Stomach (tissue), 9 donors: ENCODE measurements around the gene MSL2. TPM values are rescaled to one million over a fixed set of nuclear protein-coding genes. Genes with fewer than 3 reads are reported as not detected.
"Not testable (repeated sequence)": the region's sequence is repeated elsewhere in the genome, so short reads cannot be mapped to it uniquely, and the experiment has no call there.

ENCODE experiments used
- DNase-seq, 2 donors: peaks; one replicate each; pipeline versions ENCODE4 v3.0.0 to v3.0.0-alpha.2; 2013 to 2019
- H3K27ac ChIP-seq, 5 donors: fragments of 200-600 bp in 4 of 5; sonication (generic) in 4 of 5; one replicate each; pipeline ENCODE4 v1.5.1; 2013 to 2019; ENCODE audit warnings: mild to moderate bottlenecking in 1 of 5, moderate library complexity in 1 of 5
- H3K27me3 ChIP-seq, 3 donors: fragments of 200-600 bp; sonication (generic); one replicate each; pipeline ENCODE4 v1.5.1; 2017 to 2019; ENCODE audit warnings: mixed run types in 1 of 3
- H3K36me3 ChIP-seq, 4 donors: fragments of 200-600 bp; sonication (generic); 1 replicate in 3 of 4; 2 replicates in 1 of 4; pipeline ENCODE4 v1.5.1; 2016 to 2019
- H3K4me1 ChIP-seq, 4 donors: fragments of 200-600 bp; sonication (generic); one replicate each; pipeline ENCODE4 v1.5.1; 2016 to 2019
- H3K4me3 ChIP-seq, 4 donors: fragments of 200-600 bp; sonication (generic) in 3 of 4; one replicate each; pipeline ENCODE4 v1.5.1; 2016 to 2019; ENCODE audit warnings: mild to moderate bottlenecking in 1 of 4
- H3K9me3 ChIP-seq, 4 donors: fragments of 200-600 bp; sonication (generic); one replicate each; pipeline ENCODE4 v1.5.1; 2016 to 2019
- CTCF ChIP-seq, 7 experiments: fragments of 450-650 bp in 4 of 7; fragments of 200-600 bp in 3 of 7; sonication (generic) in 3 of 7; IDR thresholded peaks; one replicate each; pipeline ENCODE4 v1.5.1; 2016 to 2019; ENCODE audit warnings: antibody characterized with exemption in 7 of 7, control low read depth in 2 of 7, mild to moderate bottlenecking in 1 of 7
- EP300 ChIP-seq: sonication (generic); formaldehyde crosslinking; IDR thresholded peaks from one replicate; pipeline ENCODE4 v1.6.1; 2017; ENCODE audit warnings: antibody characterized with exemption
- POLR2A ChIP-seq, 4 donors: fragments of 450-650 bp; IDR thresholded peaks; one replicate each; pipeline ENCODE4 v1.6.1; 2016; ENCODE audit warnings: antibody characterized with exemption in 4 of 4, control low read depth in 2 of 4, mild to moderate bottlenecking in 1 of 4, moderate library complexity in 1 of 4
- POLR2AphosphoS5 ChIP-seq, 3 donors: sonication (generic); formaldehyde crosslinking; IDR thresholded peaks; one replicate each; pipeline ENCODE4 v1.6.1; 2016; ENCODE audit warnings: antibody characterized with exemption in 3 of 3
- WGBS, 5 donors: extraction: QIAGEN DNeasy Blood & Tissue Kit in 3 of 5; methylation state at CpG; one replicate each; pipeline versions ENCODE4 v1.1.5 to v1.1.7; 2013 to 2018; 5-methylcytosine and 5-hydroxymethylcytosine counted together
- intact Hi-C: fragments of 100-400 bp; cut with DNase I; formaldehyde crosslinking; loops from one replicate; pipeline ENCODE4 v1.15.1; 2023; ENCODE audit warnings: low total_unique reads
- polyA plus RNA-seq, 3 donors: library from polyadenylated mRNA; stranded (reverse); fragments of 200-250 nt; gene quantifications; one replicate each; pipeline ENCODE4 v1.2.3, GENCODE V29; 2013
- total RNA-seq, 5 donors: library from RNA; depleted of rRNA; stranded (reverse); fragments of >200 nt; gene quantifications; one replicate each; pipeline versions ENCODE4 v1.1.0 to v1.2.3, GENCODE V29; 2014 to 2016
- donor health status: healthy with polysubstance abuse.
- donor health status: Bipolar disorder and iron deficiency.
- donor health status: healthy.

Gene MSL2
- total and polyA plus RNA-seq, 8 donors, result 3.4 to 55.4 (median 18.6) TPM

DNA sequence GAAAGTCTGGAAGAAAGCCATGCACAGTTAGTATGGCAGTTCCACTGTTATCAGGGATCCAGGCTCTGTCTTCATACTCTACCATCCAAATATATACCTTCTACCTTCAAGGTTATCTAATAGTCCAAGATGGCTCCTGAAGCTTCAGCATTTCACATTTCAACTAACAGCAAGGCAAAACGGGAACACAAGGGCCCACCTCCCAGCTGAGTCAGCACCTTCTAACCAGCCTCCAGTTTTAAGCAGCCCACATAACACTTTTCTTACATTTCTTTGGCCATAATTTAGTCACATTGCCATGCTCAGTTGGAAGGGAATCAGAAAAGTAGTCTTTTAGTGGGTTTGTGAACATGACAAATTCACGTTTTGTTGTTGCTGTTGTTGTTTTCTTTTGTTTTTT is 15.4 kb upstream of the MSL2 start:
- 71 to 85% (median 84%) methylated on average over 2 of the region's 2 CpGs for WGBS, 5 donors
- Histone ChIP-seq H3K4me3 (no peak overlapping the region), H3K36me3 (no peaks in the 10 kb centered on the region)

DNA sequence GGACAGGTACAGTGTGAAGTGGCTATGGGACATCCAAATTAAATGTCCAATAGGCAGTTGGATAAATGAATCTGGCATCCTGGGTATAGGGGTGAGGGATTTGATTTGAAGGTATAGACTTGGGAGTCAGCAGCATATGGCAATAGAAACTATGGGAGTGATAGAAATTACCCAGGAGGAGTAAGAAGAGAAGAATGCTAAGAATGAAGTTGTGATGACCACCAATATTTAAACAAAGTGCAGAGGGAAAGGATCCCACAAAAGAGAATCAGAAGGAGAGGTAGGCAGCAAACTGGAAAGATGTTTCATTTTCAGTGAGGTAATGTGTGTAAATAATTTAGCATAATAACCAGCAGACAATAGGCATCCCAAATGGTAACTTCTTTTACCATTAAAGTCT is 13.8 kb upstream of the MSL2 start:
- no peak overlapping the region for H3K27ac ChIP-seq
- no peaks in the 10 kb centered on the region for H3K27me3 ChIP-seq
- TF ChIP-seq EP300 (no peak), CTCF (IDR thresholded peaks at IDR 0.05) (no peak), POLR2A (IDR thresholded peaks at IDR 0.05) (no peak), POLR2AphosphoS5 (IDR thresholded peaks at IDR 0.05) (no peak)
- intact Hi-C loops, result no loop called here
- H3K4me3 ChIP-seq, result no peak overlapping the region
- no peaks in the 10 kb centered on the region for H3K9me3 ChIP-seq
- no peaks in the 10 kb centered on the region for H3K4me1 ChIP-seq
- H3K36me3 ChIP-seq, result no peaks in the 10 kb centered on the region
- no peak for DNase-seq

More for the DNA sequence above, 15.4 kb upstream of the MSL2 start:
- H3K27ac ChIP-seq, result no peak overlapping the region
- intact Hi-C loops, result no loop called here
- no peaks in the 10 kb centered on the region for H3K27me3 ChIP-seq
- H3K9me3 ChIP-seq, result no peaks in the 10 kb centered on the region
- DNase-seq, result no peak
- TF ChIP-seq POLR2AphosphoS5 (IDR thresholded peaks at IDR 0.05) (no peak), CTCF (IDR thresholded peaks at IDR 0.05) (no peak), EP300 (no peak), POLR2A (IDR thresholded peaks at IDR 0.05) (no peak)
- H3K4me1 ChIP-seq, result no peaks in the 10 kb centered on the region

DNA sequence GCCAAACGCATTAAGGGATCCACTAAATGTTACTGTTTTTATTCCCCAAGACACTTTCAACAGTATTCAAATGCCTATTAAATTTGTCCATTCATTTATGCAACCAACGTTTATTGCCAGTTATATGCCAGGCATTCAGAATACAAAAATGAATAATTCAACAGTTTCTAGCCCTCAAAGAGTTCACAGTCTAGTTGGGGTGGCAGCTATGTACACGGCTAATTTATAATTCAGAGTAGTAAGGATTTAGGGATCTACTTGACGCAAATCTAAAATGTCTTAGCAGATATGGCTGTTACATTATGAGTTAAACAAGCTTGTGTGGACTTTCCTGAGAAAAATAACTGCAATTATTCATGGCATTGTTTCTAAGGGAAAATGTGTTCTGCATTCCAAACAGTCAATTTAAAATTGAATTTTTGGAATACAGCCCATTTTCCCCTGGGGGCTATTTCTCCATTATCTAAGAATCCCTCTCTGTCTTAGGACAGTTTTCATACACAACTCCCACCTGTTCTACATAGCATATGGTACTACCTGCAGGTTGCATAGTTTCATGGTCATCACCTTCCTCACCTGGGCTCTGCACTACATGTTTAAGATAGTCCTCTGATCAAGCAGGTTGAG is 11.5 kb upstream of the MSL2 start:
- no peak overlapping the region for H3K4me3 ChIP-seq
- H3K36me3 ChIP-seq, result no peaks in the 10 kb centered on the region
- no peak for DNase-seq
- H3K4me1 ChIP-seq, result no peaks in the 10 kb centered on the region
- H3K27me3 ChIP-seq, result no peaks in the 10 kb centered on the region
- 61 to 78% (median 74%) methylated on average over 4 of the region's 4 CpGs for WGBS, 5 donors
- intact Hi-C loops, result no loop called here
- no peak for TF ChIP-seq POLR2AphosphoS5 (IDR thresholded peaks at IDR 0.05)
- no peak for TF ChIP-seq CTCF (IDR thresholded peaks at IDR 0.05)
- no peak for TF ChIP-seq EP300
- no peak for TF ChIP-seq POLR2A (IDR thresholded peaks at IDR 0.05)
- no peaks in the 10 kb centered on the region for H3K9me3 ChIP-seq
- no peak overlapping the region for H3K27ac ChIP-seq

- H3K27me3 ChIP-seq, H3K9me3 ChIP-seq, H3K36me3 ChIP-seq, DNase-seq, intact Hi-C loops, H3K27ac ChIP-seq, H3K4me3 ChIP-seq: not testable (repeated sequence)
- WGBS, 5 donors, result 88 to 98% (median 95%) methylated on average over 5 of the region's 5 CpGs
- peaks cover 0 to 17% (median 12%) of the 10 kb centered on the region in 4 donors for H3K4me1 ChIP-seq
Observed at GRCh38 chr3:136199219-136199618, 3.1 kb upstream of the MSL2 start.

DNA sequence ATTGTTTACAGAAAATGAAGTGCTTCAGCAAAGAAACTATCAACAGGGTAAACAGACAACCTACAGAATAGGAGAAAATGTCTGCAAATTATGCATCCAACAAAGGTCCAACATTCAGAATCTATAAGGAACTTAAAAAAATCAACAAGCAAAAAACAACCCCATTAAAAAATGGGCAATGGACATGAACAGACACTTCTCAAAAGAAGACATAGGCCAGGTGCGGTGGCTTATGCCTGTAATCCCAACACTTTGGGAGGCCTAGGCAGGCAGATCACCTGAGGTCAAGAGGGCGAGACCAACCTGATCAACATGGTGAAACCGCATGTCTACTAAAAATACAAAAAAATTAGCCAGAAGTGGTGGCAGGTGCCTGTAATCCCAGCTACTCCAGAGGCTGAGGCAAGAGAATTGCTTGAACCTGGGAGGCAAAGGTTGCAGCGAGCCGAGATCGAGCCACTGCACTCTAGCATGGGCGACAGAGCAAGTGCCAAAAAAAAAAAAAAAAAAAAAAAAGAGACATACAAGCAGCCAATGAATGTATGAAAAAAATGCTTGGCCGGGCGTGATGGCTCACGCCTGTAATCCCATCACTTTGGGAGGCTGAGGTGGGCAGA is 2.4 kb upstream of the MSL2 start:
- intact Hi-C loops, H3K36me3 ChIP-seq, DNase-seq, H3K27me3 ChIP-seq, H3K9me3 ChIP-seq, H3K4me3 ChIP-seq: not testable (repeated sequence)
- Histone ChIP-seq H3K27ac (peak overlapping the region in 2 of 5 donors; percentile 99 to 100), H3K4me1 (peaks cover 0 to 18% (median 13%) of the 10 kb centered on the region in 4 donors)
- 92 to 99% (median 99%) methylated on average over 10 of the region's 10 CpGs for WGBS, 5 donors
